Head of caudate nucleus (tissue), 42 donors: ENCODE results near the gene TAP1.
A peak's percentile ranks its signal among the peaks of the same experiment; 100 is the strongest.
"Not testable (repeated sequence)": the region's sequence is repeated elsewhere in the genome, so short reads cannot be mapped to it uniquely, and the experiment has no call there.

ENCODE experiments used
- DNase-seq, 42 donors: peaks; one replicate each; pipeline versions ENCODE4 v3.0.0 to v3.0.0-alpha.2; 2020 to 2021; ENCODE audit warnings: mixed read lengths in 7 of 42
- intact Hi-C: fragments of 100-400 bp; cut with DNase I; formaldehyde crosslinking; loops from one replicate; pipeline ENCODE4 v1.15.0; 2022

TAP1 gene, protein sequence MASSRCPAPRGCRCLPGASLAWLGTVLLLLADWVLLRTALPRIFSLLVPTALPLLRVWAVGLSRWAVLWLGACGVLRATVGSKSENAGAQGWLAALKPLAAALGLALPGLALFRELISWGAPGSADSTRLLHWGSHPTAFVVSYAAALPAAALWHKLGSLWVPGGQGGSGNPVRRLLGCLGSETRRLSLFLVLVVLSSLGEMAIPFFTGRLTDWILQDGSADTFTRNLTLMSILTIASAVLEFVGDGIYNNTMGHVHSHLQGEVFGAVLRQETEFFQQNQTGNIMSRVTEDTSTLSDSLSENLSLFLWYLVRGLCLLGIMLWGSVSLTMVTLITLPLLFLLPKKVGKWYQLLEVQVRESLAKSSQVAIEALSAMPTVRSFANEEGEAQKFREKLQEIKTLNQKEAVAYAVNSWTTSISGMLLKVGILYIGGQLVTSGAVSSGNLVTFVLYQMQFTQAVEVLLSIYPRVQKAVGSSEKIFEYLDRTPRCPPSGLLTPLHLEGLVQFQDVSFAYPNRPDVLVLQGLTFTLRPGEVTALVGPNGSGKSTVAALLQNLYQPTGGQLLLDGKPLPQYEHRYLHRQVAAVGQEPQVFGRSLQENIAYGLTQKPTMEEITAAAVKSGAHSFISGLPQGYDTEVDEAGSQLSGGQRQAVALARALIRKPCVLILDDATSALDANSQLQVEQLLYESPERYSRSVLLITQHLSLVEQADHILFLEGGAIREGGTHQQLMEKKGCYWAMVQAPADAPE

DNA sequence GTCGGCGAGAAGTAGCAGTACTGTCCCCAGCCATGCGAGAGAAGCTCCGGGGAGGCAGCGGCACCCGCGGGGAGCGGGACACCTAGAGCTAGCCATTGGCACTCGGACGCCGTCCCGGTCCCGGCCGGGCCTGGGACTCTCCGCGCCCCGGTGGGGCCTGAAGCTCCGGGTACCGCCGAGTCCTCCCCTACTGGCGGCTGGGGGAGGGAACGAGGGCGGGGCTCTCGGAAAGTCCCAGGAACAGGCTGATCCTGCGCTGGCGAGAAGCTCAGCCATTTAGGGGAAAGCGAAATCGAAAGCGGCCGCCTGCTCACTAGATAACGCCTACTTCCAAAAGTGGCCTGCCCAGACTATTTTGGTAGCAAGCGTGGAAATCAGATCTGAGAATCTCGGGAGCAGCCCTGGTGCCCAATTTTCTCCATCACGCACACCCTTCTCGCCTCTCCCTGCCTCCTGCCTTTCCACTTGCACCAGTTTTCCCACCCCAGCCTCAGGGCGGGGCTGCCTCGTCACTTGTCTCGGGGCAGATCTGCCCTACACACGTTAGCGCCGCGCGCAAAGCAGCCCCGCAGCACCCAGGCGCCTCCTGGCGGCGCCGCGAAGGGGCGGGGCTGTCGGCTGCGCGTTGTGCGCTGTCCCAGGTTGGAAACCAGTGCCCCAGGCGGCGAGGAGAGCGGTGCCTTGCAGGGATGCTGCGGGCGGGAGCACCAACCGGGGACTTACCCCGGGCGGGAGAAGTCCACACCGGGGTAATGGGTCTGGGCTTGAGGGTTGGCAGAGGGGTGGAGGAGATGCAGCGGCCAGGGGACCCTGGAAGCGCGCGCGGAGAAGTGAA lies at the start of gene TAP1, which contains the start of gene PSMB9:
Gene TAP1 (minus strand): TSS at position 164 of the 835 bp plus-strand sequence. CDS start 68 bp downstream, at position 96.
Gene PSMB9 (plus strand): TSS at position 652 of the 835 bp plus-strand sequence. CDS start 38 bp downstream, at position 690.
- peak; percentile 86 to 97 (median 93) for DNase-seq
- intact Hi-C loops: loop anchor here (1.0 kb wide), 1 partner anchor 9 kb away; the partner anchor contains the start of gene PSMB8

DNA sequence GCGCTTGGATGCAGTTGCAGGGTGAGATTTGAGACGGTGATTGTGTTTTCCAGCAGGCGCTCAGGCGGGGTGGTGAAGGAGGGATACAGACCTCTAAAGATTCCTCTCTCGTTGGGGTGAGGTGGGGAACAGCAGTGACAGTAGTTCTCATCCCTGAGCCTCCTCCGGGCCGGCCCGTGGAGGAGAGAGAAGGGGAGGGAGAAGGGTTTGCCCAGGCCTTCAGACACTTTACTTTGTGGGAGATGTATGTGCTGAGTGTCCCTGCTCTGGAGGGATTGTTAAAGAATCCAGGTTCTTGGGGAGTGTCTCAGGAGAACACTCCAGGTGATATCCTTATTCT lies 41.5 kb upstream of the TAP1 start:
- intact Hi-C loops: no loop called here
- no peak for DNase-seq

DNA sequence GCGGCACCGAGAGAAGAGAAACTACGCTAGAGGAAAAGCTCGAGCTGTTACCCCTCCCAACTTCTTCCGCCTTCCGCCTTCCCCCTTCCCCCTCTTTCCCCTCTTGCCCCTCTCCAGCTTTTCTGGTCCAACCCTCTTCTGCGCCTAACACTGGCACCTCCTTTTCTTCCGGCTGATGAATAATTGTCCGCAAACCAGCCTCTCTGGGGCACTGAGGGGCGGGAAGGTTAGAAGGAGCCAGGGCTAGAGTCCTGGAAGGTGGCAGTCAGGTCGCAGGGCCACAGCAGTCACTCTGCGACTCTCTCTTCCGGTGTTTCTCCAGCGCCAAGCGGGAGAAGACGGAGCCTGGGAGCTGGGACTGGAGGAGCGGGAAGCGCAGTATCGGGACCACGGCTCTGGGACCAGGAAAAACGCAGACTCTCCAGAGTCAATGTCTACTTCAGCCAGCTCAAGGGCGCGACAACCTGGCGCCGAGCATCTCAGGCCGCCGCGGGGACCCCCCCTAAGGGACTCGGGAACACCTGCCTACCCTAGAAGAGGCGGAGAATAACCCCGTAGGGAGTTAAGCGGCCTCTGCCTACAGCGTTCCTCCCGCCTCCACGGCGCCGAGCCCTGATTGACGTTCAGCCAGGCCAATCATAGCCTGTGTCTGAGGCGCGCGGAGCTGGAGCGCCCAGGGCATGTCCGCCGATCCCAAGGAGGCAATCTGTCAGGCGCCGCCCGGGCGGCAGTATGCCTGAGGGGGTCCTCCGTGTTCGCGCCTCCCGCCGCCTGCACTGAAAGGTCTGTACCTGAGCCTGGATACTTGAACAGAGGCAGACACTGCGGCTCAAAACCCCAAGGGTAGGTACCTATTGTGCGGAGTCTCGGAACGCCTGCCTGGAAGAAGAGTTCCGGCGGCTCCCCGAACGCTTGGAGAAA lies 40.8 kb upstream of the TAP1 start:
- intact Hi-C loops: no loop called here
- DNase-seq: peak; percentile 91 to 98 (median 96)

DNA sequence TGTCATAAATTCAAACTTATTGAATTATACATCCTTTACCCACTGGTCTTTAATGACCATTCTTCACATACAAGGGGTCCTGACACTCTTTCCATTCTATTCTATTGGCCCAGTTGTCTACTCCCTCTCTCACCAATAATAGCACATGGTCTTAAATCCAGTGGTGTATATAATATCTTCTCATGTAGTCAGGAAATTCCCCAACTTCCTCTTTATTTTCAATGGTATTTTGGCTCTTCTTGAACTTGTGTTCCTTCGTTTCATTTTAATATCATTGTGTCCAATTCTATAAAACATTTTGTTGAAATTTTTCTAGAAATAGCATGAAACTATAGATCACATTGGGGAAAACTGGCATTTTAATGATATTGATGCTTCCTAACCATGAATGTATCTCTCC lies 37.3 kb upstream of the TAP1 start:
- intact Hi-C loops: no loop called here
- DNase-seq: no peak

DNA sequence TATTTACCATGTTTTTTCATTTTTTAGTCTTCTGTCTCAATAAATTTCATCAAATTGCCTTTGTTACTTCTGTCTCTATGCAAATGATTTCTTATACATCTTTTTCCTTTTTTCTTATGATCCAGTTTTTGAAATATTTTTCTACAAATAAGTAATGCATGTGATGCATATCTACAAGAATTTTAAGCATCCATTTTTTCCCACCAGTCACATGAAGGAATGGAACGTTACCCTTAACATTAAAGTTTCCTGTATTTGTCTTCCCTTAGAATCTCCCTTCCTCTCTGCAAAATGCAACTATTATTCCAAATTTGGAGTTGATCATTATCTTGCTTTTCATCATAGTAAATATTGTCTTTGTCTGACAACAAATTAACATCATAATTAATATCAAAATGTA lies 36.0 kb upstream of the TAP1 start:
- no peak for DNase-seq
- intact Hi-C loops: loop anchor here (5.0 kb wide), 1 partner anchor 98 kb away; no protein-coding TSS in a partner anchor

DNA sequence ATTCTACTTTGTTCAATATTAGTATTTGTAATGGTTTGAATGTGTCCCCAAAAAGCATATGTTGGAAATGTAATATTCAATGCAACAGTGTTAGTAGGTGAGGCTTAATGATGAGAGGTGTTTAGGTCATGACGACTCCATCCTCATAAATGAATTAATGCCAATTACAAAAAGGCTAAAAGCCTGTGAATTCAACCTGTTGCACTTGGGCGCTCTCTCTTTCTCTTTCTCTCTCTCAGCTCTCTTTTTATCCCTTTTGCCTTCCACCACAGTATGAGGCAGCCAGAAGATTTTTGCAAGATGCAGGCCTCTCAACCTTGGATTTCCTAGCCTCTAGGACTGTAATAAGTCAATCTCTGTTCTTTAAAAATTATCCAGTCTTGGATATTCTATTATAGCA lies 35.1 kb upstream of the TAP1 start:
- intact Hi-C loops: loop anchor here (5.0 kb wide), 1 partner anchor 99 kb away; no protein-coding TSS in a partner anchor

DNA sequence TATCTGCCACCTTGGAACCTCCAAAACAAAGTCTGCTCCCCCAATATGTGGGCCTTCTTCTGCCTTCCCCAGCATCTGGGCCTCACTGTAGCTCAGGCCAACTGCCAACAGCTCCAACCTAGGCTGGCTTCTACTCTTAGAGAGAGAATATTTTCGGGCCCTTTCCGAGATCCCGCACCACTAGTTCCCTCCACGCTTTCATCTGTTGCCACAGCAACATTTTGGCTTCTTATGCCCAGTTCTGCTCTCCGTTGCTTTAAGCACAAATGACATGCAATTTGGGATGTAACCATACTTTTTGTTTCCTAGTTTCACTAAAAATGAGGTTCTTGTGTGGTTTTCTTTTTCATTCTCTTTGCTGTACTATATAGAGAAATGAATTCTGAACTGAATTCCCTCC lies 34.1 kb upstream of the TAP1 start:
- no peak for DNase-seq
- intact Hi-C loops: loop anchor here (5.0 kb wide), 1 partner anchor 100 kb away; no protein-coding TSS in a partner anchor

More for the DNA sequence above, 35.1 kb upstream of the TAP1 start:
- DNase-seq: no peak

DNA sequence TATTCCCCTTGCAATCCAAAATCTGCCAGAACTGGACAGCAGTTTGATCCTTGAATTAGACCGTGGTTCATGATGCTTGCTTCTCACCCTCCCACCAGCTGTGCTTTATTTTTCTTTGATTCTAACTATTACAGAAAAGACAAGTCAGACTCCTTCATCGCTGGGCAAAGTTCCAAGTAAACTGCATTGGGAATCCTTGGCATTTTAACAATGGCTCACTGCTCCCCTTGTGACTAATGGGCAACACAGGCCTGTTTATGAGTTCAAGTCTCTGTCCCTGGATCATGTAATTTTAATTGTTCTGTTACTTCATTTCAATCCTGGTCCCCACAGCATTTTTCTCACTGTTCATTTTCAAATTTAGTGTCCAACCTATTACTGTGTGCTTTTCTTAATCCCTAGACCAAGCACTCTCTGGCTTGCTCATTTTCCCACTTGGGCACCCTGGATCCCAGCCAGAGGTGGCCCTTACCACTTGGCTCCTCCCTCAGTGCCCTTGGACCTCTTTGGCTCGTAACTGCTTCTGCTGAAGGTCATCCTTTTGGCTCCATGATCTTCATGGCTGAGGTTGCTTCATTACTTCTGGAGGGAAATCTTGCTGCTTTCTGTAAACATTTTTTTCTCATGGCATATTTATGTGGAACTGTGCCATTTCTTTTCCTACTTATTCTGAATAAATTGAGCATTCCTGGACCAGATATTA lies 33.3 kb upstream of the TAP1 start:
- no peak for DNase-seq
- intact Hi-C loops: loop anchor here (5.0 kb wide), 1 partner anchor 100 kb away; no protein-coding TSS in a partner anchor

DNA sequence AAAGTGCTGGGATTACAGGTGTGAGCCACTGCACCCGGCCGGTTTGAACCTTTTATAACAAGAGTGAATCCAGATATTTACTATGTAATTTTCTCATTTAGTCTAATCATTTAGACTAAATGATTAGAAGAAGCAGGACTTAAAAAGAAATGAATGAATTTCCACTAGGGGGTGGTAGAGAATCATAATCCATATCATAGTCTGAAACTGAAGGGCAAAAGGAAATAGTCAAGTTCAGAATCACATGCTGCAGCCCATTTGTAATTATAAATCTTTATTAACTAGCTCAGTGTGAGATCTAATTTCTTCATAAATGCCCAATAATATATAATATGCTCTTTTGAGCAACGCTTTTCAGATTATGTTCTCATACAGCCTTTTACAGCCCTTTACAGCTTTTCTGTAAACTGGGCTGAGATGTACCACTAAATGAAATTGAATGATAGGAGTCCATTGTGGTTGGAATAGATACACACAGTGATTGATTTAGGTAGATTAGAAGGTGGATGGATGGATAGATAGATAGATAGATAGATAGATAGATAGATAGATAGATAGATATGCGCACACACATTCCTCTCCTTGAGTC lies 32.3 kb upstream of the TAP1 start:
- no peak for DNase-seq
- intact Hi-C loops: loop anchor here (5.0 kb wide), 1 partner anchor 102 kb away; no protein-coding TSS in a partner anchor

DNA sequence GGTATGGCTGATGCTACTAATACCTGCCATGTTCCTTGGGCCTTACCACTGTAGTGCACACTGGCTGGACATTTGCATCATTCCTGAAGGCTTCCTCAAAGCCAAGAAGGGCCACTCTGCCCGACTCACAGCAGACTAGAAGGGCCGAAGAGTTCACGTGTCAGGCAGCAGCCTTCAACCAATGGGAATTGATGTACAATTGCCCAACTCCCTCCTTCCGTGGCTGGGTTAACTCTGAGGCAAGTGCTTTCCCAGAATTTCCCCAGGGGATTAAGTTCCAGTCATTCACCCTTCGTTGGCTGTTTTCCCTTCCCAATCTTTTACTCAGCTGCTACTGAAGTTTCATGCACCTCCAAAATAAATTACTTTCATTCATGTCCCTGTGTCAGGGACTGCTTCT lies 30.3 kb upstream of the TAP1 start:
- intact Hi-C loops: no loop called here
- DNase-seq: peak in 7 of 42 donors; percentile 10 to 63 (median 33)

DNA sequence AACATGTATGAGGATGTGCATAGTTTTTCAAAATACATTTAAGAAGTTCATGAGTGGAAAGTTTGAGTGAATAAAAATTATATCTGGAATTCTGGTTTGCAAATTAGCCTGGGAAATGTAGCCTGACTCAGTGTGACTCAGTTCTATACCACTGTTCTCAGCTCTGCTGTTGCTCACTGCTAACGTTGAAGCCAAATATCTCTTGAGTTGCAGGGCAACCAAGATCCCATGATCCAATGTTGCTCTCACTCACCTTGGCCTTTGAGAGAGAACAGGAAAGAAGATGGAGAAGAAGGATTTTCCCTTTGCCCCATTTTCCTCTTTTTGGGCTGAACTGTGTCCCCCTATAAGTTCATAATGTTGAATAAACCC lies 29.4 kb upstream of the TAP1 start:
- intact Hi-C loops: no loop called here
- DNase-seq: no peak

DNA sequence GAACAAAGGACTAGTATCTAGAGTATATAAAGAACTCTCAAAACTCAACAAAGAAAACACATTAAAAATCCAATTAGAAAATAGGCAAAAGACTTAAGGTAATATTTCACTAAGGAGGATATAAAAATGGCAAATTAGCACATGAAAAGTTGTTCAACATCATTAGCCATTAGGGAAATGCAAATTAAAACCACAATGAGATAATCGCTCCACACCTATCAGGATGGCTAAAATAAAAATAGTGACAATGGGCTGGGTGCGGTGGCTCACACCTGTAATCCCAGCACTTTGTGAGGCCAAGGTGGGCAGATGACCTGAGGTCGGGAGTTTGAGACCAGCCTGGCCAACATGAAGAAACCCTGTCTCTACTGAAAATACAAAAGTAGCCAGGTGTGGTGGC lies 27.5 kb upstream of the TAP1 start:
- intact Hi-C loops: not testable (repeated sequence)

DNA sequence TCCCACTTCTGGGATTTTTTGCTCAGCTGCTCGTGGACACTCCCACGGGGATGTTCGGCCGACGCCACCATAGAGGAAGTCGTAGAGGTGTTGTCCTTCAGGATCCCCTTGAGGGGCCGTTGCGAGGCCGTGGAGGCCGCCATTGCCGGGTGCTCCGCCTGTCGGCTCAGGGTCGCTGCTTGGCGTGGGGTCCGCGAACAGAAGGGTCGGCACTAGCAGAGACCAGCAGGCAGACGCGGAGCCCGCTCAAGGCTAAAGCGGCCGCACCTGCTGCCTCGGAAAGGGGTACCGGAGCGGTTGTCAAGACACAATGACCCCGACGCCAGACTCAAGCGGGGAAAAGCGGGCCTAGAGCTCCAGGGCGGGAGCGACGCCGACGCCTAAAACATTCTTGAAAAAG lies 26.2 kb upstream of the TAP1 start:
- no peak for DNase-seq
- intact Hi-C loops: no loop called here

More for the DNA sequence above, 27.5 kb upstream of the TAP1 start:
- DNase-seq: not testable (repeated sequence)

DNA sequence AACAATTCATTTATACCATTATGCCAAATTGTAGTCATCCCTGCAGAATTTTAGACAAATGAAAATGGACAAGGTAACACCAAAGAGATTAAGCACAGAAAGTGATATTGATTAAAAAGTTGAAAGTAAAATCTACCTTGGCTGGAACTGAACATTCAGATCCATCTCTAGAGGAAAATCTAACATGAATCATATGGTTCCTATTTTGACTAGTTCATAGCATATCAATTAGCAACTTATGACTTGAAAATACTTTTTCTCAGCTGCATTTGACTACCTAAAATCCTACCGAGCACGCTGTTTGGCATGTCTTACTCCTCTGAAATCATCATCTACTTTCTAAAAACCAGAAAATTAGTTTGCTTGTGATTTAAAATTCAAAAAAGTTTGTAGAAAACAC lies 23.1 kb upstream of the TAP1 start:
- intact Hi-C loops: no loop called here
- DNase-seq: no peak

DNA sequence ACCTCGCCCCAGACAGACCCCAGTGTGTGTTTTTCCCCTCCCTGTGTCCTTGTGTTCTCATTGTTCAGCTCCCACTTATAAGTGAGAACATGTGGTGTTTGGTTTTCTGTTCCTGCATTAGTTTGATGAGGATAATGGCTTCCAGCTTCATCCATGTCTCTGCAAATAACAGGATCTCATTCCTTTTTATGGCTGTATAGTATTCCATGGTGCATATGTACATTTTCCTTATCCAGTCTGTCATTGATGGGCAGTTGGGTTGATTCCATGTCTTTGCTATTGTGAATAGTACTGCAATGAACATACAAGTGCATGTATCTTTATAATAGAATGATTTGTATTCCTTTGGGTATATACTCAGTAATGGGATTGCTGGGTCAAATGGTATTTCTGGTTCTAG lies 20.4 kb upstream of the TAP1 start:
- intact Hi-C loops, DNase-seq: not testable (repeated sequence)

DNA sequence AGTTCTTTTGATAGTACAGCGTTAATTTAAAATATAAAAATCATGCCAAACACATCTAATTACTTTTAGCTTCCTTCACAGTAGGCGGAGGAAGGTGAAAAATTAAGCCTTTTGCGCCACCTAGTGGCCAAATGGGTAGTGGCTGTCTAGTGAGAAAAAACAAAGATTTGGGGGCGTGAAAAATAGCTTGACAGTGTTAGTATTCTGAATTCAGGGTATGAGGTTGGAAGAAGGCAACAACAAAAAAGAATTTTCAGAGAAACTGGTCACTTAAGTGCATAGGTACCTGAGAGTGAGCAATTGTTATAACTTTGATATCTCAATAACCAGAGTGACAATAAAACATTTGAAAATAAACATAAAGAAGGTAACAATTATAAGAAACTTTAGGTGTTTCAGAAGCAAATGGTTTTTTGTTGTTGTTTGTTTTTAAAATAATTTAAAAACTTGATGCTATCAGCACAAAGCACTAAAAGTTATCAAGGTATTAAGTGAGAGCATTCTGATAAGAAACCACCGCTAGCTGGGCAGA lies 14.8 kb upstream of the TAP1 start:
- peak; percentile 53 to 95 (median 84) for DNase-seq
- intact Hi-C loops: no loop called here
